ENCODE data around the gene GSC2.

Gene GSC2

DNA sequence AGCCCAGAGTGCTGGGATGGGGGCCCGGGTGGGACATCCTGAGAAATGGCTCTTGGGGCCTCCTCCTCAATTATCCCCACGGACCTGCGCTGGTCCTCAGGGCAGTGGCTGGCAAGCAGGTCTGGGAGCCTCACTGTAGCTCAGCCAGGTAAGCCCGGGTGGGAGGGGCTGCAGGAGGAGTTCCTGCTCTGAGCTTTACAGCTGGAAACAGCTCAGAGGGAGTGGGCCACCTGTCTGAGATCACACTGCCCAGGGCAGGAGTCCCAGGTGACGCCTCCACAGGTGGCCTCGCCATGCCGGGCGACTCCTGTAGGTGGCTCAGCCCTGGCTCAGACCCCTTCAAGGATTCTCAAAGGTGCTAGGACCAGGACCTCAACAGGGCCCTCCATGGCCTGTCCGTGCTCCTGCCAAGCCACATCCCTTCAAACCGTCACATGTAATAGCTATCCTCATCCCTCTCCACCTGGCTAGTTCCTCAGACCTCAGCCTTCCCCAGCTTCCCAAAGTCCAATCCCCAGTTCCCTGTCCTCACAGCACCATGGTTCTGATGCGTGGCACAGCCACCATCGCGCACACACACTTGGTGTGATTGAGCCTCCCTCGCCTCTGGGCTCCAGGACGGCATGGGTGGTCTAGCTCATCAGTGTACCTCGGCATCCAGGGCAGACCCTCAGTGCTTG is 22.6 kb downstream of the GSC2 start:
- DNase-seq (ENCODE audit: extremely low read depth, low read depth), result no peak
- TF ChIP-seq, protein P1, sequence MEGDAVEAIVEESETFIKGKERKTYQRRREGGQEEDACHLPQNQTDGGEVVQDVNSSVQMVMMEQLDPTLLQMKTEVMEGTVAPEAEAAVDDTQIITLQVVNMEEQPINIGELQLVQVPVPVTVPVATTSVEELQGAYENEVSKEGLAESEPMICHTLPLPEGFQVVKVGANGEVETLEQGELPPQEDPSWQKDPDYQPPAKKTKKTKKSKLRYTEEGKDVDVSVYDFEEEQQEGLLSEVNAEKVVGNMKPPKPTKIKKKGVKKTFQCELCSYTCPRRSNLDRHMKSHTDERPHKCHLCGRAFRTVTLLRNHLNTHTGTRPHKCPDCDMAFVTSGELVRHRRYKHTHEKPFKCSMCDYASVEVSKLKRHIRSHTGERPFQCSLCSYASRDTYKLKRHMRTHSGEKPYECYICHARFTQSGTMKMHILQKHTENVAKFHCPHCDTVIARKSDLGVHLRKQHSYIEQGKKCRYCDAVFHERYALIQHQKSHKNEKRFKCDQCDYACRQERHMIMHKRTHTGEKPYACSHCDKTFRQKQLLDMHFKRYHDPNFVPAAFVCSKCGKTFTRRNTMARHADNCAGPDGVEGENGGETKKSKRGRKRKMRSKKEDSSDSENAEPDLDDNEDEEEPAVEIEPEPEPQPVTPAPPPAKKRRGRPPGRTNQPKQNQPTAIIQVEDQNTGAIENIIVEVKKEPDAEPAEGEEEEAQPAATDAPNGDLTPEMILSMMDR (IDR thresholded peaks at IDR 0.05; ENCODE audit: low read depth, low read length), result no peak

GRCh38 chr22:19126309-19127273 is 23.5 kb downstream of the GSC2 start:
- TF ChIP-seq, protein P1 (IDR thresholded peaks at IDR 0.05; ENCODE audit: low read depth, low read length), result no peak
- DNase-seq (ENCODE audit: extremely low read depth, low read depth), result no peak

- DNase-seq (ENCODE audit: extremely low read depth, low read depth), result no peak
- TF ChIP-seq, protein P1 (IDR thresholded peaks at IDR 0.05; ENCODE audit: low read depth, low read length), result no peak
Measured at GRCh38 chr22:19125474-19126308, 24.4 kb downstream of the GSC2 start.

DNA sequence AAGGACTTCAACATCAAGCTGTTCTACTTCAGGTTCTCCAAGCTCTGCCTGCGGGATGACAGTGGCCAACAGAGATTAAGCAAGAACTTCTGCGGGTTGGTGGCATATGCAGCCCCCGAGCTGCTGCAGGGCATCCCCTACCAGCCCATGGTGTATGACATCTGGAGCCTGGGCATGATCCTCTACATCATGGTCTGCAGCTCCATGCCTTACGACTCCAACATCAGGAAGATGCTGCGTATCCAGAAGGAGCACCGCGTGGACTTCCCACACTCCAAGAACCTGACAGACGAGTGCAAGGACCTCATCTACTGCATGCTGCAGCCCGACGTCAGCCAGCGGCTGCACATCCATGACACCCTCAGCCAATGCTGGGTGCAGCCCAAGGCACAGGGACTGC is 25.1 kb downstream of the GSC2 start:
- DNase-seq (ENCODE audit: extremely low read depth, low read depth), result no peak
- TF ChIP-seq, protein P1 (IDR thresholded peaks at IDR 0.05; ENCODE audit: low read depth, low read length), result no peak

DNA sequence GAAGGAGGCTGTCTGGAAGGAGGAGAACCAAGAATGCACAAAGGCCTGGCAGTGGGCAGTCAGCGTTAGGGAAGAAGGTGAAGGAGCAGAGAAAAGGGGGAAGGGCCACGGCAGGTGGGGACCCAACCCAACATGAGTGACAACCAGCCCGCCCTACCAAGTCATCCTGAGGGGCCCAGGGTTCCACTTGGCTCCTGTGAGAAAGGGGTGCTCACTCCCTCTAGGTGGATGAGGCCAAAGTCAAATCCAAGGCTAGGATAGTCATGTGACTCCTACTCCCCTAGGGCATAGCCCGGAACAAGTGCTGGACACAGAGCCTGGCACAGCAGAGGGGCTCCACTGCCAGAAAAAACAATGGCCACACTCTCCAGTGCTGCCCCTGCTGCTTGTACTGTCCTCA is 25.7 kb downstream of the GSC2 start:
- no peak for DNase-seq (ENCODE audit: extremely low read depth, low read depth)
- TF ChIP-seq, protein P1 (IDR thresholded peaks at IDR 0.05; ENCODE audit: low read depth, low read length), result no peak

DNA sequence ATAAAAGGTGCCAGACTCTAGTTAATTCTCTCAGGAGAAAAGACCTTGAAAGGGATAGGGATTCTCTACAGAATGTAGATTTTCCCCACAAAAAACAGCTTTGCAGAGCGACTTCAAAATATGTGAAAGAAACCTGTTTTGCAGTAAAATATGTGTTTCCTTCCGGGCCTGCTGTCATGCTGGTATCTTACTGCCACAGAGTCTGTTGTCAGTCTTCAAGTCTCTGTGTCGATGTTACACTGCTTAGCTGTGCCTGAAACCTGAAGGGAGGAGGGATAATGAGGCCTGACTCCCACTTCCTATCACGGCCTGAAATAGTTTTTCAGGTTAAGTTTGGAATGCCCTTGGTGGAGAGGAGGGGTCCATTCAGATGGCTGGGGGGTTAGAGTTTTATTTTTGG is 26.2 kb downstream of the GSC2 start:
- no peak for DNase-seq (ENCODE audit: extremely low read depth, low read depth)
- TF ChIP-seq, protein P1 (IDR thresholded peaks at IDR 0.05; ENCODE audit: low read depth, low read length), result no peak

Data from AG09319 (cell line).